Measurements from ENCODE around the gene POTEJ.
"Not testable (repeated sequence)": the region's sequence is repeated elsewhere in the genome, so short reads cannot be mapped to it uniquely, and the experiment has no call there.

Gene POTEJ

GRCh38 chr2:130588688-130589458 lies 22.4 kb upstream of the POTEJ start:
- not testable (repeated sequence) for H3K4me3 ChIP-seq (ENCODE audit: low read length); H3K36me3 ChIP-seq (ENCODE audit: control insufficient read depth, insufficient read depth, low read length); H3K4me1 ChIP-seq (ENCODE audit: control insufficient read depth, insufficient read depth, low read length); H3K9me3 ChIP-seq (ENCODE audit: control insufficient read depth, insufficient read depth, low read length); DNase-seq (ENCODE audit: low read depth, low spot score); H3K27ac ChIP-seq (ENCODE audit: low read length); H3K27me3 ChIP-seq (ENCODE audit: control insufficient read depth, insufficient read depth, low read length)
- WGBS (ENCODE audit: insufficient coverage, insufficient read length): no CpG with 5 or more reads among the region's 11 CpGs

GRCh38 chr2:130590170-130590841 lies 20.9 kb upstream of the POTEJ start:
- H3K27me3 ChIP-seq (ENCODE audit: control insufficient read depth, insufficient read depth, low read length); H3K27ac ChIP-seq (ENCODE audit: low read length); DNase-seq (ENCODE audit: low read depth, low spot score); H3K9me3 ChIP-seq (ENCODE audit: control insufficient read depth, insufficient read depth, low read length); H3K4me3 ChIP-seq (ENCODE audit: low read length); H3K36me3 ChIP-seq (ENCODE audit: control insufficient read depth, insufficient read depth, low read length); H3K4me1 ChIP-seq (ENCODE audit: control insufficient read depth, insufficient read depth, low read length): not testable (repeated sequence)
- WGBS (ENCODE audit: insufficient coverage, insufficient read length): no CpG with 5 or more reads among the region's 8 CpGs

GRCh38 chr2:130590842-130591359 lies 20.3 kb upstream of the POTEJ start:
- not testable (repeated sequence) for H3K36me3 ChIP-seq (ENCODE audit: control insufficient read depth, insufficient read depth, low read length); H3K9me3 ChIP-seq (ENCODE audit: control insufficient read depth, insufficient read depth, low read length); DNase-seq (ENCODE audit: low read depth, low spot score); H3K4me1 ChIP-seq (ENCODE audit: control insufficient read depth, insufficient read depth, low read length); H3K27me3 ChIP-seq (ENCODE audit: control insufficient read depth, insufficient read depth, low read length); H3K4me3 ChIP-seq (ENCODE audit: low read length); H3K27ac ChIP-seq (ENCODE audit: low read length)
- WGBS (ENCODE audit: insufficient coverage, insufficient read length): no CpG with 5 or more reads among the region's 7 CpGs

- H3K9me3 ChIP-seq (ENCODE audit: control insufficient read depth, insufficient read depth, low read length); DNase-seq (ENCODE audit: low read depth, low spot score); H3K4me1 ChIP-seq (ENCODE audit: control insufficient read depth, insufficient read depth, low read length); H3K36me3 ChIP-seq (ENCODE audit: control insufficient read depth, insufficient read depth, low read length); H3K4me3 ChIP-seq (ENCODE audit: low read length); H3K27me3 ChIP-seq (ENCODE audit: control insufficient read depth, insufficient read depth, low read length); H3K27ac ChIP-seq (ENCODE audit: low read length): not testable (repeated sequence)
- no CpG with 5 or more reads among the region's 40 CpGs for WGBS (ENCODE audit: insufficient coverage, insufficient read length)
Measured at GRCh38 chr2:130592791-130593414, 18.3 kb upstream of the POTEJ start.

- not testable (repeated sequence) for H3K36me3 ChIP-seq (ENCODE audit: control insufficient read depth, insufficient read depth, low read length); H3K4me1 ChIP-seq (ENCODE audit: control insufficient read depth, insufficient read depth, low read length); H3K4me3 ChIP-seq (ENCODE audit: low read length); H3K27ac ChIP-seq (ENCODE audit: low read length); DNase-seq (ENCODE audit: low read depth, low spot score); H3K27me3 ChIP-seq (ENCODE audit: control insufficient read depth, insufficient read depth, low read length); H3K9me3 ChIP-seq (ENCODE audit: control insufficient read depth, insufficient read depth, low read length)
- no CpG with 5 or more reads among the region's 4 CpGs for WGBS (ENCODE audit: insufficient coverage, insufficient read length)
Measured at GRCh38 chr2:130594011-130594410, 17.2 kb upstream of the POTEJ start.

GRCh38 chr2:130596757-130597156 lies 14.5 kb upstream of the POTEJ start:
- not testable (repeated sequence) for H3K9me3 ChIP-seq (ENCODE audit: control insufficient read depth, insufficient read depth, low read length); H3K27ac ChIP-seq (ENCODE audit: low read length); H3K4me1 ChIP-seq (ENCODE audit: control insufficient read depth, insufficient read depth, low read length); H3K4me3 ChIP-seq (ENCODE audit: low read length); H3K36me3 ChIP-seq (ENCODE audit: control insufficient read depth, insufficient read depth, low read length); DNase-seq (ENCODE audit: low read depth, low spot score); H3K27me3 ChIP-seq (ENCODE audit: control insufficient read depth, insufficient read depth, low read length)
- WGBS (ENCODE audit: insufficient coverage, insufficient read length): no CpG with 5 or more reads among the region's 6 CpGs

GRCh38 chr2:130597994-130598393 lies 13.2 kb upstream of the POTEJ start:
- H3K27me3 ChIP-seq (ENCODE audit: control insufficient read depth, insufficient read depth, low read length); H3K9me3 ChIP-seq (ENCODE audit: control insufficient read depth, insufficient read depth, low read length); H3K27ac ChIP-seq (ENCODE audit: low read length); H3K4me1 ChIP-seq (ENCODE audit: control insufficient read depth, insufficient read depth, low read length); DNase-seq (ENCODE audit: low read depth, low spot score); H3K36me3 ChIP-seq (ENCODE audit: control insufficient read depth, insufficient read depth, low read length); H3K4me3 ChIP-seq (ENCODE audit: low read length): not testable (repeated sequence)
- no CpG with 5 or more reads among the region's 22 CpGs for WGBS (ENCODE audit: insufficient coverage, insufficient read length)

GRCh38 chr2:130598463-130598862 lies 12.8 kb upstream of the POTEJ start:
- not testable (repeated sequence) for H3K27ac ChIP-seq (ENCODE audit: low read length); H3K9me3 ChIP-seq (ENCODE audit: control insufficient read depth, insufficient read depth, low read length); H3K27me3 ChIP-seq (ENCODE audit: control insufficient read depth, insufficient read depth, low read length); H3K4me3 ChIP-seq (ENCODE audit: low read length); DNase-seq (ENCODE audit: low read depth, low spot score); H3K4me1 ChIP-seq (ENCODE audit: control insufficient read depth, insufficient read depth, low read length); H3K36me3 ChIP-seq (ENCODE audit: control insufficient read depth, insufficient read depth, low read length)
- no CpG with 5 or more reads among the region's 15 CpGs for WGBS (ENCODE audit: insufficient coverage, insufficient read length)

- not testable (repeated sequence) for H3K9me3 ChIP-seq (ENCODE audit: control insufficient read depth, insufficient read depth, low read length); H3K27ac ChIP-seq (ENCODE audit: low read length); H3K4me3 ChIP-seq (ENCODE audit: low read length); H3K4me1 ChIP-seq (ENCODE audit: control insufficient read depth, insufficient read depth, low read length); DNase-seq (ENCODE audit: low read depth, low spot score); H3K27me3 ChIP-seq (ENCODE audit: control insufficient read depth, insufficient read depth, low read length); H3K36me3 ChIP-seq (ENCODE audit: control insufficient read depth, insufficient read depth, low read length)
- WGBS (ENCODE audit: insufficient coverage, insufficient read length): no CpG with 5 or more reads among the region's 6 CpGs
Measured at GRCh38 chr2:130599393-130599792, 11.8 kb upstream of the POTEJ start, which contains the start of gene CFC1. TSS of gene CFC1 (minus strand) at chr2:130599575. CDS start at chr2:130599287, 288 bp downstream.

GRCh38 chr2:130599926-130600325 lies 11.3 kb upstream of the POTEJ start:
- not testable (repeated sequence) for H3K27me3 ChIP-seq (ENCODE audit: control insufficient read depth, insufficient read depth, low read length); H3K36me3 ChIP-seq (ENCODE audit: control insufficient read depth, insufficient read depth, low read length); DNase-seq (ENCODE audit: low read depth, low spot score); H3K4me1 ChIP-seq (ENCODE audit: control insufficient read depth, insufficient read depth, low read length); H3K27ac ChIP-seq (ENCODE audit: low read length); H3K9me3 ChIP-seq (ENCODE audit: control insufficient read depth, insufficient read depth, low read length); H3K4me3 ChIP-seq (ENCODE audit: low read length)
- no CpG with 5 or more reads among the region's 9 CpGs for WGBS (ENCODE audit: insufficient coverage, insufficient read length)

All from iPS DF 6.9 (cell line).